ENCODE measurements around the gene KIAA1328. TPM values are rescaled to one million over a fixed set of nuclear protein-coding genes. Genes with fewer than 3 reads are reported as not detected.

The KIAA1328 gene
- total RNA-seq, 1 donor, result 8.7 TPM

DNA sequence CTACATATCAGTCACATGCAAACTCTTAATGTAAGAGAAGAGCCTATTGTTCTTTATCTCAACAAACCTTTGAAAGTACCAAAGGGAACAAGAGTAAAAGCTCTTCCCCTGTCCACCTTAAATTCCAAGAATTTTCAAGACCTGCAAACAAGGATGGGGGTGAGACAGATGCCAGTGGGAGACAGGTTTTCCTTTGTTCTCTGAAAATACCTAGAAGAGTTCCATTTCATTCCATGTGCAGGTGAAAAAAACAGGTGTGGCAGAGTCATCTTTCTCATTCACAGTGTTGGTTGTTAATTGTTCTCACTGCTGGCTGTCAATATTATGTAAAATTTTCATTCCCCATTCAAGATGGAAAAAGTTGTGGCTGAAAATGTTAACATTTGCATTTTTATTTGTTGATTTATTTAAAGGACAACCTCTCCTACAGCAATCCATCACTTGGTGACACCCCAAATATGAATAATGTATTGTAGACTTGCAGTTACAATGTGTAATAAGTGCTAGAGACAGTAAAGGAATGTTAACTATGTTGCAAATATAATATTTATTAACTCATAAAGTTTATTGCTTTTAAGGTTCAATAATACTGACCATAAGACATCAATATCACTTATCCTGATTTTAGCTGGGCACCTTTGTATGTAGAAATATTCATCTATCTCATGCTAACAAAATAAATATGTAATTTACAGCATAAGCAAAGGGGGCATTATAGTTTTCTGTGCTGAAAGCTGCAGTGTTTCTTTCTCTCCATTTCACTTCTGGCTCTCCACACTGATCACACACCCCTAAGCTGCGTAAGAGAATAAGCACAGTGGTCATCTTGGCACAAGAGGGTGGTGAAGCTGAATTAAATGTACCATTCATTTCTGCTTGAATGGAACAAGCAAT lies 347.0 kb downstream of the KIAA1328 start:
- DNase-seq (ENCODE audit: insufficient read length, low spot score, missing footprints), result no peak
- H3K27ac ChIP-seq (ENCODE audit: low read depth, low read length), result no peak overlapping the region
- H3K79me2 ChIP-seq (ENCODE audit: insufficient read depth, low read length), result no peaks in the 10 kb centered on the region
- no peaks in the 10 kb centered on the region for H4K20me1 ChIP-seq (ENCODE audit: insufficient read depth, low read length)
- no peaks in the 10 kb centered on the region for H3K36me3 ChIP-seq (ENCODE audit: insufficient read depth, low read length)
- no peak overlapping the region for H3K4me2 ChIP-seq (ENCODE audit: insufficient read depth, low read length)
- no peaks in the 10 kb centered on the region for H3K4me1 ChIP-seq (ENCODE audit: insufficient read depth, low read length)
- no peaks in the 10 kb centered on the region for H3K27me3 ChIP-seq (ENCODE audit: insufficient read depth, low read length)
- H3K9me3 ChIP-seq (ENCODE audit: low read depth, low read length), result no peaks in the 10 kb centered on the region
- TF ChIP-seq, protein P1, sequence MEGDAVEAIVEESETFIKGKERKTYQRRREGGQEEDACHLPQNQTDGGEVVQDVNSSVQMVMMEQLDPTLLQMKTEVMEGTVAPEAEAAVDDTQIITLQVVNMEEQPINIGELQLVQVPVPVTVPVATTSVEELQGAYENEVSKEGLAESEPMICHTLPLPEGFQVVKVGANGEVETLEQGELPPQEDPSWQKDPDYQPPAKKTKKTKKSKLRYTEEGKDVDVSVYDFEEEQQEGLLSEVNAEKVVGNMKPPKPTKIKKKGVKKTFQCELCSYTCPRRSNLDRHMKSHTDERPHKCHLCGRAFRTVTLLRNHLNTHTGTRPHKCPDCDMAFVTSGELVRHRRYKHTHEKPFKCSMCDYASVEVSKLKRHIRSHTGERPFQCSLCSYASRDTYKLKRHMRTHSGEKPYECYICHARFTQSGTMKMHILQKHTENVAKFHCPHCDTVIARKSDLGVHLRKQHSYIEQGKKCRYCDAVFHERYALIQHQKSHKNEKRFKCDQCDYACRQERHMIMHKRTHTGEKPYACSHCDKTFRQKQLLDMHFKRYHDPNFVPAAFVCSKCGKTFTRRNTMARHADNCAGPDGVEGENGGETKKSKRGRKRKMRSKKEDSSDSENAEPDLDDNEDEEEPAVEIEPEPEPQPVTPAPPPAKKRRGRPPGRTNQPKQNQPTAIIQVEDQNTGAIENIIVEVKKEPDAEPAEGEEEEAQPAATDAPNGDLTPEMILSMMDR (IDR thresholded peaks at IDR 0.05; ENCODE audit: extremely low read depth, low read depth, low read length), result no peak
- no peak overlapping the region for H2AFZ ChIP-seq (ENCODE audit: low read length)
- no peak overlapping the region for H3K4me3 ChIP-seq (ENCODE audit: insufficient read depth, low read length)

DNA sequence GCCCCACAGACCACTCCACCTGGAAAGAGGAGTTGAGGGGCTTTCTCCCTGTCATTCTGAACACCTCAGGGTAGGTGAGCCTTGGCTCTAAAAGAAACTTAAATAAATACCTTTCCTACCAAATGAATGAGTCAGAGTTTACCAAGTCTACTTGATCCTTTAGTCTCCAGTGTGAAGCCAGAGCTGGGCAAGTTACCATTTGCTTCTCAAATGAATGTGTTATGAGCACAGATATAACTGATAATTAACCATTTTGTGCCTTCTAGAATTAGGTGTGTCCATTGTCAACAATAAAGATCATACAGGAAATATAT lies 347.7 kb downstream of the KIAA1328 start:
- no peak overlapping the region for H3K27ac ChIP-seq (ENCODE audit: low read depth, low read length)
- no peaks in the 10 kb centered on the region for H3K79me2 ChIP-seq (ENCODE audit: insufficient read depth, low read length)
- no peaks in the 10 kb centered on the region for H3K27me3 ChIP-seq (ENCODE audit: insufficient read depth, low read length)
- DNase-seq (ENCODE audit: insufficient read length, low spot score, missing footprints), result no peak
- H4K20me1 ChIP-seq (ENCODE audit: insufficient read depth, low read length), result no peaks in the 10 kb centered on the region
- H3K4me2 ChIP-seq (ENCODE audit: insufficient read depth, low read length), result no peak overlapping the region
- no peak overlapping the region for H2AFZ ChIP-seq (ENCODE audit: low read length)
- H3K9me3 ChIP-seq (ENCODE audit: low read depth, low read length), result no peaks in the 10 kb centered on the region
- TF ChIP-seq, protein P1 (IDR thresholded peaks at IDR 0.05; ENCODE audit: extremely low read depth, low read depth, low read length), result no peak
- H3K4me3 ChIP-seq (ENCODE audit: insufficient read depth, low read length), result no peak overlapping the region
- H3K4me1 ChIP-seq (ENCODE audit: insufficient read depth, low read length), result no peaks in the 10 kb centered on the region
- H3K36me3 ChIP-seq (ENCODE audit: insufficient read depth, low read length), result no peaks in the 10 kb centered on the region

DNA sequence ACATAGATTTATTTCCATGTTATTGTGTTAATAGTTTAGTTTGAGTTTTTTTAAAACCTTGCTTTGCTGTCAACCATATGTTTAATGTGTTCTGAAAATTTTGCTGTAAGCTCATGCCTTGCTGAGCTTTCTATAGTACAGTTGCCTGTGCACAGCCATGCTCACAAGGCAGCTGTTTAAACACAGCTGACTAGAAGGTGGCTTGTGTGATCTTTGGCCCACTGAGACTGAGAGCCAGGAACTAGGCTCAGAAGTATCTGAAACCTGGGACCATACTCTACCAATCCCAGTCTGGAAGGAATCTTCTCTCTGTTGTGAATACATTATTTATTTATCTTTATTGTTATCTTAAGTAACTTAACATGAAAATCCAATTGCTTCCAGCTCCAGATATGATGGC lies 350.5 kb downstream of the KIAA1328 start:
- no peak overlapping the region for H3K4me2 ChIP-seq (ENCODE audit: insufficient read depth, low read length)
- no peaks in the 10 kb centered on the region for H3K4me1 ChIP-seq (ENCODE audit: insufficient read depth, low read length)
- no peaks in the 10 kb centered on the region for H4K20me1 ChIP-seq (ENCODE audit: insufficient read depth, low read length)
- DNase-seq (ENCODE audit: insufficient read length, low spot score, missing footprints), result no peak
- no peaks in the 10 kb centered on the region for H3K36me3 ChIP-seq (ENCODE audit: insufficient read depth, low read length)
- no peak overlapping the region for H3K4me3 ChIP-seq (ENCODE audit: insufficient read depth, low read length)
- H2AFZ ChIP-seq (ENCODE audit: low read length), result no peak overlapping the region
- no peak overlapping the region for H3K27ac ChIP-seq (ENCODE audit: low read depth, low read length)
- H3K27me3 ChIP-seq (ENCODE audit: insufficient read depth, low read length), result no peaks in the 10 kb centered on the region
- H3K79me2 ChIP-seq (ENCODE audit: insufficient read depth, low read length), result no peaks in the 10 kb centered on the region
- TF ChIP-seq, protein P1 (IDR thresholded peaks at IDR 0.05; ENCODE audit: extremely low read depth, low read depth, low read length), result no peak
- no peaks in the 10 kb centered on the region for H3K9me3 ChIP-seq (ENCODE audit: low read depth, low read length)

DNA sequence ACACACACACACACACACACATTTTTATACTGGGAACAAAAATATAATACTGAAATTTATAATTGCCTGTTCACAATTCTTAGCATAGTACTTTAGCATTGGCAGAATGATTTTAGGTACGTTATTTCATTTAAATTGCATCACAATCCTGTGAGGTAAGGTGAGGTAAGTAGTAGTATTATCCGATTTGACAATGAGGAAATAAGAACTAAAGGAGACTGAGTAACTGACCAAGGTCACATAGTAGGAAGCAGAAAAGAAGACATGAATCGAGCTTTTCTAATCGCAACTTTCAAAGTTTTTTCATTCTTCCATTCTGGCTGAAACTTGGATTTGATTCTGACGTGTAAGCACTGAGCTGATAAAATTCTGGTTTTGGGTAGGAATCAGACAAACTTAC lies 351.2 kb downstream of the KIAA1328 start:
- DNase-seq (ENCODE audit: insufficient read length, low spot score, missing footprints), result no peak
- Histone ChIP-seq H2AFZ (ENCODE audit: low read length) (no peak overlapping the region), H3K27ac (ENCODE audit: low read depth, low read length) (no peak overlapping the region), H3K4me3 (ENCODE audit: insufficient read depth, low read length) (no peak overlapping the region), H3K4me1 (ENCODE audit: insufficient read depth, low read length) (no peaks in the 10 kb centered on the region), H3K79me2 (ENCODE audit: insufficient read depth, low read length) (no peaks in the 10 kb centered on the region), H4K20me1 (ENCODE audit: insufficient read depth, low read length) (no peaks in the 10 kb centered on the region), H3K27me3 (ENCODE audit: insufficient read depth, low read length) (no peaks in the 10 kb centered on the region), H3K4me2 (ENCODE audit: insufficient read depth, low read length) (no peak overlapping the region), H3K9me3 (ENCODE audit: low read depth, low read length) (no peaks in the 10 kb centered on the region), H3K36me3 (ENCODE audit: insufficient read depth, low read length) (no peaks in the 10 kb centered on the region)
- TF ChIP-seq, protein P1 (IDR thresholded peaks at IDR 0.05; ENCODE audit: extremely low read depth, low read depth, low read length), result no peak

All from osteoblast (primary cell).